ENCODE measurements around the gene MEA1.
A peak's percentile ranks its signal among the peaks of the same experiment; 100 is the strongest.

Gene MEA1

GRCh38 chr6:42969431-42969830 lies 44.3 kb downstream of the MEA1 start:
- no peak for DNase-seq

DNA sequence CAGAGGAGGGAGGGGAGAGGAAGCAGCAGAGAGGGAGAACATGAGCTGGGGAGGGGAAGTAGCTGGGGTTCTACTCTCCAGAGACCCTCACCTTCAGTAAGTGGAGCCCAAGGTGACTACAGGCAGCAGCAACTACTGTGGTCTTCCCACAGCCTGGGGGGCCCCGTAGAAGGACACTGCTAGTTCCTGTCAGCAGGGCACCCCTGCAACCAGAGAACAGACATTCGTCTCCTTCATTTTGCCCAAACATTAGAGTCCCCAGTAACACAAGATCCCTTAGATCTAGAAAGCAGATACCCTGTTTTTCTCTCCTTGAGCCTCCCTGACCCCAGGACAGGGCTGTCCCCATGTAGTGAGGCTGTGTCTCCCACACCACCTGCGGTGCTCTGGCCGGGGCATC lies 45.0 kb downstream of the MEA1 start:
- DNase-seq, result no peak

DNA sequence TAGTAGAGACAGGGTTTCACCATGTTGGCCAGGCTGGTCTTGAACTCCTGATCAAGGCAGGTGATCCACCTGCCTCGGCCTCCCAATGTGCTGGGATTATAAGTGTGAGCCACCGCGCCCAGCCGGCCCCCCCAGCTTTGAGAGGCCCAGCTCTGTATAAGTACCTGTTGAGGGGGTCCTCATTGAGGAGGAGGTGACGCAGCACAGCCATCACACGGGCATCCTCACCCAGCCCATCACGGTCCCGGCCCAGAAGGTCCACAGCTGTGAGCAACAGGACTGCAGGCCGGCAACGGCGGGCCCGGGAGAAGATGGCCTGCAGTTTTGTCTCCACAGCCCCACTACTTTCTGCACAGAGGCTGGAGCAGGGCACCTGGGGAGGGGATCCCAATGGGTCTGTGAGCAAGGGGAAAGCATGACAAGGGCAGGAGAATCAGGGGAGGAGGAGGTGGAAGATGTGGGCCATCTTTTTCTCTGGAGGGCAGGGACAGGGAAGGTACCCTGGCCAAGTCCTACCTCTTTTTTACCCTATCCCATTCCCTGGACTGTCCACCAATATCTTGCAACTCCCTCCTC lies 45.5 kb downstream of the MEA1 start:
- DNase-seq, result no peak

DNA sequence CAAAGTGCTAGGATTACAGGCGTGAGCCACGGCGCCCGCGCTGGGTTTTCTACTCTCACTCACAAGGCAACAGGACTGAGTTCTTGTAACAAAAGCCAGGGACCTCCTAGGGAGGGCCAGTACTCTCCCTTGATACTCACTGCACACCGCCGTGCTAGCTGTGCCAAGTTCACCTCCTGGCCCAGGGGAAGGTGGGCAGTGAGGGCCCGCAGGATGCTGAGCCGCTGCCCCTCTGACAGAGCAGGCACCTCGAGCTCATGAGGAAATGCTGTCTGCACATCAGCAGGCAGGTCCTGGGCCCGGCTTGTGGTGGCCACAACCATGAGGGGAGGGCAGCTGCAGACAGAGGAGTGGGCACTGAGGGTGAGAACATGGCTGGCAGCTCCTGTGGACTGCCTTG lies 46.5 kb downstream of the MEA1 start:
- DNase-seq, result no peak

GRCh38 chr6:42966571-42966970 lies 47.2 kb downstream of the MEA1 start:
- DNase-seq, result no peak

DNA sequence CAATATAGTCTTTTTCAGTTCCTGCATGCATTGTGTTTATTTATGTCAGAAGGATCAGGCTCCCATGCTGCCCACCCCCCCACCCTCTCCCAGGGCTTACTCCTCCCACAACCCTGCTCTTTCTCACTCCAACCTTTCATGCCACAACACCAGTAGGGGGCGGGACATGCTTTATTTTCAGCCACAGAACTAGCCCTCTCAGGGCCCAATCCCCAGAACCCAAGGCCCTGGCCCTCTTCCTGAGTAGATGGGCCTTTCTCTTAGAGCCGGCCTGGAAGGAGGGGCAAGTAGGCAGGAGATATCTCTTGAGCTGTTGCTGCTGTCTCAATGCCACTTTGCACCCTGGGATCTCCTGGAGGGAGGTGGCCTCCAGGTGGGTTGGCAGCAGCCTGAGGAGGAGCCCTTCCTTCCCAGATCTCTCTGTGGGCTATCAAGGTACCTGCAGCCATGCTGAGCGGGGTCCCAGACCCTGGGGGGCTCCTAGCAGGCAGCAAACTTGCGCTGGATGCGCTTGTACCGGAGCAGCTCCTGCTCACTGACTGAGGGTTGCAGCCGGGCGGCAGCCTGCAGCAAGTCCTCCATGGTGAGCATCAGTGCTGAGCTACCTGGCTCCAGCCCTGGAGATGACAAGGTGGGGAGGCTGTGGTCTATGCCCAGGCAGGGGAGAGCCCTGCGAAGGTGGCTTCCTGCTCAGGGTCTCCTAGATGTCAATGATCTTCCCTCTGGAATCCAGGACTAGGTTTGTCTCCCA lies 49.7 kb downstream of the MEA1 start:
- DNase-seq, result peak; percentile 58

GRCh38 chr6:42963179-42963854 lies 50.4 kb downstream of the MEA1 start:
- no peak for DNase-seq

- no peak for DNase-seq
These were observed 51.1 kb downstream of the MEA1 start for GRCh38 chr6:42962502-42963178.

- no peak for DNase-seq
These were observed 51.6 kb downstream of the MEA1 start for GRCh38 chr6:42962096-42962495.
